Peyer's patch (tissue), 4 donors: Measurements from ENCODE around the gene SP8.

Experiments
- POLR2A ChIP-seq, 2 donors: fragments of 450-650 bp; IDR thresholded peaks; one replicate each; pipeline ENCODE4 v1.5.1; 2017; ENCODE audit warnings: antibody characterized with exemption in 2 of 2, mild to moderate bottlenecking in 2 of 2, moderate library complexity in 2 of 2
- TF ChIP-seq, protein P1 (sequence below), 6 experiments: fragments of 450-650 bp in 4 of 6; fragments of 200-600 bp in 2 of 6; sonication (generic) in 1 of 6; IDR thresholded peaks; one replicate each; pipeline ENCODE4 v1.5.1; 2017 to 2019; ENCODE audit warnings: antibody characterized with exemption in 6 of 6, mild to moderate bottlenecking in 3 of 6, moderate library complexity in 1 of 6

DNA sequence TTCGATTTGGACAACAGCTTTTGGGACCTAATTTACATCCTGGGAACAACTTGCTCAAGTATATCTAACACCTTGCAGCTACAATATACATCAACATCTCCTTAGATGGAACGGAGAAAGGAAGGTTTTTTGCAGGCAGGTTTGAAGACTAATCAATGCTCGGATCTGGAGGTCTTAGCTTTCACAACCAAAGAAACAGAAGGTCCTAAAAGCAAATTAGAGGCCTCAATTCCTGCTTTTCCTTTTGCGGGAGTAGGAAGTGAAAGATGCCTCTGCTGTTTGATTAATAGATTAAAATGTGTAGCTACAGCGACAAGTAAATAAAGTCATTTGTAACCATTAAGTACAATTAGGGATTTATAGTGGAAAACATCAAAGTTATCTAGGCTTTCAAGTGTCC, 3.7 kb upstream of the SP8 start:
- TF ChIP-seq, protein P1, sequence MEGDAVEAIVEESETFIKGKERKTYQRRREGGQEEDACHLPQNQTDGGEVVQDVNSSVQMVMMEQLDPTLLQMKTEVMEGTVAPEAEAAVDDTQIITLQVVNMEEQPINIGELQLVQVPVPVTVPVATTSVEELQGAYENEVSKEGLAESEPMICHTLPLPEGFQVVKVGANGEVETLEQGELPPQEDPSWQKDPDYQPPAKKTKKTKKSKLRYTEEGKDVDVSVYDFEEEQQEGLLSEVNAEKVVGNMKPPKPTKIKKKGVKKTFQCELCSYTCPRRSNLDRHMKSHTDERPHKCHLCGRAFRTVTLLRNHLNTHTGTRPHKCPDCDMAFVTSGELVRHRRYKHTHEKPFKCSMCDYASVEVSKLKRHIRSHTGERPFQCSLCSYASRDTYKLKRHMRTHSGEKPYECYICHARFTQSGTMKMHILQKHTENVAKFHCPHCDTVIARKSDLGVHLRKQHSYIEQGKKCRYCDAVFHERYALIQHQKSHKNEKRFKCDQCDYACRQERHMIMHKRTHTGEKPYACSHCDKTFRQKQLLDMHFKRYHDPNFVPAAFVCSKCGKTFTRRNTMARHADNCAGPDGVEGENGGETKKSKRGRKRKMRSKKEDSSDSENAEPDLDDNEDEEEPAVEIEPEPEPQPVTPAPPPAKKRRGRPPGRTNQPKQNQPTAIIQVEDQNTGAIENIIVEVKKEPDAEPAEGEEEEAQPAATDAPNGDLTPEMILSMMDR (IDR thresholded peaks at IDR 0.05), result no peak
- TF ChIP-seq POLR2A (IDR thresholded peaks at IDR 0.05), result no peak
